NOMO-1 (cell line): ENCODE data around the gene COX14.
"Not testable (repeated sequence)": the region's sequence is repeated elsewhere in the genome, so short reads cannot be mapped to it uniquely, and the experiment has no call there.

Experiments
- DNase-seq, 2 experiments: peaks; one replicate each; lab custom pipeline; 2025; ENCODE audit not compliant: unreplicated experiment in 2 of 2; lab: John Stamatoyannopoulos, UW

Gene COX14

DNA sequence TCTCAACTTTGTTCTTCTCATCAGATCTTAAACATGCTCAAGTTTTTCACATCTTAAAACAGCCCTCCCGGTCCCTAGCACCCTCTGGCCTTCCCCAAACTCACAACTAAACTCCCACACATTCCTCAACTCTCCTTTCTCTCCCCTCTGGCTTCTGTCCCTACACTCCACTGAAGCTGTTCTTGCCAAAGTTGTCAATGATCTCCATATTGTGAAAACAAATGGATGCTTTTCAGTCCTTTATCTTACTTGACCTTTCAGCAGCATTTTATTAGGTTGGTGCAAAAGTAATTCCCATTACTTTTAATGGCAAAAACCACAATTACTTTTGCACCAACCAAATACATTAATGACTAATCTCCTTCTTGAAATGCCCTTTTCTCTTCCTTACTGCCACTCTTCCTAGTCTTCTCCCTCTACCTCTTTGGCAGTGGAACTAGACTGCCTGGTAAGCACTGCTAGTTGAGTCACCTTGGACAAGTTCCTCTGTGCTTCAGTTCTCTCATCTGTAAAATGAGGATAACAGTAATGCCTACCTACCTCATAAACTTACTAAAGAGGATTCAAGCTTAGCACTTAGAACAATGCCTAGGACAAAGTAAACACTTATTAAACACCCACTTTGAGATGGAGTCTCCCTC is 39.1 kb downstream of the COX14 start:
- no peak for DNase-seq

DNA sequence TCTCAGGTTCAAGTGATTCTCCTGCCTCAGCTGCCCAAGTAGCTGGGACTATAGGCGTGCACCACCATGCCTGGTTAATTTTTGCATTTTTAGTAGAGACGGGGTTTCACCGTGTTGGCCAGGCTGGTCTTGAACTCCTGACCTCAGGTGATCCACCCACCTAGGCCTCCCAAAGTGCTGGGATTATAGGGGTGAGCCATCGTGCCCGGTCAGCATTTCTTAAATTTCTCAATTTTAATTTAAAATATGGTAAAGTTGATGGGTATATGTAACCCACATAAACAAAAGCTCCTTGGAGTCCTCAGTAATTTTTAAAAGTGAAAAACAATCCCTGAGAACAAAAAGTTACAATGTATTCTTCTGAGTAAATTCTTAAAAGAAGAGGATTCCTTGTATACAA is 42.9 kb downstream of the COX14 start:
- DNase-seq, result not testable (repeated sequence)

DNA sequence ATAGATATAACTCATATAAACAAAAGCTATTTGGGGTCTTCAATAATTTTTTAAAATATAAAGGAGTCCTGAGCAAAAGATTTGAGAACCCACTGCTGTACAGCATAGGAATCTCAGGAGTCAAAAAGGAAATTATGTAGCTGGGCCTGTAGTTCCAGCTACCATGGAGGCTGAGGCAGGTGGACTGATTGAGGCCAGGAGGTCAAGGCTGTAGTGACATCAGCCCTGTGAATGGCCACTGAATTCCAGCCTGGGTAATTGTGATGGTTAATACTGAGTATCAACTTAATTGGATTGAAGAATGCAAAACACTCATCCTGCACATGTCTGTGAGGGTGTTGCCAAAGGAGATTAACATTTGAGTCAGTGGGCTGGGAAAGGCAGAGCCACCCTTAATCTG is 44.6 kb downstream of the COX14 start:
- DNase-seq, result no peak

DNA sequence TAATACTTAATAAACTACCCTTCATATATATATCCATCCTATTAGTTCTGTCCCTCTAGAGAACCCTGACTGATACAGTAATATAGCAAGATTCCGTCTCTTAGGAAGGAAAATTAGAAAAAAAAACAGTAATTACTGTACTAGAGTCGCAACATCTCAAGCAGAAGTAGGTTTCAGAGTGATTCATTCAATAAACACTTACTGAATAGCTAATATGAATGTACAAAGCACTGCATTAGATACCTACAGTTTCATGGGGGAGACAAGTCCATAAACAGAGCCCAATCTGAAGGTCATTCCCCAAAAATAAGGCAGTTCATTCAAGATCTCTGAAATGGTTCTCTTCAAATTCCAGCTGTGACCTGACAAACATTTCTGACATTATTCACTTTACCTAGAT is 45.2 kb downstream of the COX14 start:
- DNase-seq, result no peak

DNA sequence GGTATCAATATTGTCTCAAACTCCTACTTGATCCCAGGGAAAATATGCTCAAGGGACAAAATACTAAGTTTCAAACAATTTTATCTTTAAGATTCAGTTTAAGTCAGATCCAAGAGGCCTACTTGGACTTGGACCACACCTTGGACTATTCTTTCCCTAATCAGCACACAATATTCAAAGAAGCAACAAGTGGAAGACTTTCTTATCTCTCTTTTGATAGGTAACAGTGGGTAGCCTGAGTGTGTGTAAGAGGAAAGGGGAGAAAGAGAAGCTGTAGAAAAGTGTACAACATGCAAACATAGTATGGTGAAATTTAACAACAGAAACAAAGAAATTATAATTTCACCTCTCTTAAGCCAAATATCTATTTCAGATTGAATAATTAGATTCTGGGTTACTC is 48.6 kb downstream of the COX14 start:
- DNase-seq, result no peak

DNA sequence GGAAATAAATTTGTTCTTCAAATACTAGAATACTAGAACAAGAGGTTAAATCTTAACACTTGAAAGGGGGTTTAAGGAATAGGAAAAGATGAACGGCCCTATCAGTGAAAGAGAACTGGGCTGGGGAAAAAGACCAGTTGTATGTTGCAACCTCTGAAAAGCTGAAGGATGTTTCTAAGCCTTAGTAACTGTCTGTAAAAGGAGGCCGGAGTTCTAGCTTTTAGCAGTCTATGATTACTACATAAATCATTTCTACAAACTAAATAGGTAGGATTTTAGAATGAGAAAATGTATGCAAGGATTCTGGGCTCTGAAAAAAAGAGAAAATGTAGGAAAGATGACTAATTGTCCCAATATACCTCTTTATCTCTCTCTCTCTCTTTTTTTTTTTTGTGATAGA is 50.2 kb downstream of the COX14 start:
- no peak for DNase-seq

DNA sequence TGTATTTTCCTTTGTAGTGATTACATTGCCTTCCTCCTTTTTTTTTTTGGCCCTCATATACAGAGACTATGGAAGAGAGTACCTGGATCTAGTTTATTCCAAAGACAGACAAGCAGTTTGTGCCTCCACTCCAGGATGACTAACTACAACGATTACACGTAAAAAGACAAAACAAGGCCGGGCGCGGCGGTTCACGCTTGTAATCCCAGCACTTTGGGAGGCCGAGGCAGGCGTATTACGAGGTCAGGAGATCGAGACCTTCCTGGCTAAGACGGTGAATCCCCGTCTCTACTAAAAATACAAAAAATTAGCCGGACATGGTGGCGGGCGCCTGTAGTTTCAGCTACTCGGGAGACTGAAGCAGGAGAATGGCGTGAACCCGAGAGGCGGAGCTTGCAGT is 52.9 kb downstream of the COX14 start:
- no peak for DNase-seq

DNA sequence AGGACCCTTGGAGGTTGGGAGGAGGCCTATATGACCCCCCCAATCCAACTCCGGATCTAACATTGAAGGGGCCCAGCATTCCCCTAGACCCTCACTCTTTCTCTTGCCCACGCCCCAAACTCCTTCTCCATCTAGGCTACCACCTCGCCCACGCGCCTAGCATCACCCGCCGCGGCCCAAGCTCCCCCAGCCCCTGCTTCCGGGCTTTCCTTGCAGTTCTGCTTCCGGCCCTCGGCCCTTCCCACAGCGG is 54.7 kb downstream of the COX14 start:
- DNase-seq, result no peak

DNA sequence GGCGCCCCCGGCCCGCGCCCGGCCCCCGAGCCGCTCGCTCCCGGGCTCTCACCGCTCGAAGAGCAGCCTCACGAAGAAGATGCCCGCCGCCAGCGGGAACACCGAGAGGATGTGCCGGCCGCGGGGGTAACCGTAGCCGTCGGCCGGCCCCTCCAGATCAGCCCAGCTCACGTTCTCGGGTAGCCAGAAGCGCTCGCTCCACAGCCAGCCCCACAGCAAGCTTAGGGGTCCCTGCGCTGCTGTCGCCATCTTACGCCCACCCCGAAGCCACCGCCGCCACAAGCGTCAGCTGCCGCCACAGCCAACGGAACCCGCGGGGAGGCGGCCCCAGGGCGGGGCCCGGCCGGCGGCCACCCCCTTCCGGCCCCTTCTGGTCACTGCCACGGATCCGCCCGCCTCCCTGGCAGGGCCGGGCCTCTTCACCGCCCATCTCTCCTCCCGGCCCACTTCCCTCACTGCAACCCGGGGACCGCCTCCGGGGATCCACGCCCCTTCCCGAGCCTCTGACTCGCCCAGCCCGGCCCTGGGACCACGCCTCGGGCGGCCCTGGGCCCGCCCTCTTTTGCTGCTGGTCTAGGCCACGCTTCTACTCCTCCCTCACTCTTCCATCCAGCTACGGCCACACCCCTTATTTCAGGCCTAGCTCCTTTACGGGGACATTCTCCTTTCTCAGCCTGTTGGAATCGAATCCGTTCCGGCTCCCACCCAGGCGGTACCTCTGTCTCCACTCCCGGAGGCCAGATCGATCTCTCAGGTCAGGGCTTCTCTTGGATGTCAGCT is 55.2 kb downstream of the COX14 start, which contains the start of gene CERS5:
CERS5 (minus strand) TSS at position 321 of the 780 bp plus-strand sequence; CDS start at position 249, 72 bp downstream.
- peak; percentile 97 to 99 for DNase-seq
